Measurements from ENCODE around the gene ZNF710. TPM values are rescaled to one million over a fixed set of nuclear protein-coding genes. Genes with fewer than 3 reads are reported as not detected.
"Not testable (repeated sequence)": the region's sequence is repeated elsewhere in the genome, so short reads cannot be mapped to it uniquely, and the experiment has no call there.

The ZNF710 gene
- total and polyA plus RNA-seq, 7 experiments from 2014 or later, result 0.77 to 28.8 (median 19.1) TPM

GRCh38 chr15:89977836-89978235, 23.3 kb upstream of the ZNF710 start:
- H3K9me3 Mint-ChIP-seq; H3K27ac ChIP-seq (ENCODE audit: low read depth, low read length); H3K27me3 ChIP-seq (ENCODE audit: control insufficient read depth in 2 of 2, insufficient read depth in 2 of 2, low read length in 2 of 2); H3K36me3 Mint-ChIP-seq; H3K4me3 Mint-ChIP-seq; CTCF ChIA-PET; H3K4me1 Mint-ChIP-seq; POLR2A ChIA-PET; intact Hi-C loops (cut with micrococcal nuclease); H3K27ac Mint-ChIP-seq; DNase-seq; ATAC-seq; H3K36me3 ChIP-seq (ENCODE audit: control insufficient read depth in 2 of 3, insufficient read depth in 3 of 3, low read length in 3 of 3); H3K9me3 ChIP-seq (ENCODE audit: control insufficient read depth in 2 of 3, low read length in 3 of 3); H3K4me1 ChIP-seq (ENCODE audit: control insufficient read depth in 2 of 2, insufficient read depth in 2 of 2, low read length in 2 of 2); H3K4me3 ChIP-seq (ENCODE audit: low read length): not testable (repeated sequence)
- peaks cover 0 to 13% (median 0%) of the 10 kb centered on the region in 5 donors for H3K27me3 Mint-ChIP-seq

GRCh38 chr15:89978914-89979313, 22.2 kb upstream of the ZNF710 start:
- Histone ChIP-seq H3K9me3 (ENCODE audit: control insufficient read depth in 2 of 3, low read length in 3 of 3) (no peaks in the 10 kb centered on the region), H3K27ac (ENCODE audit: low read depth, low read length) (no peak overlapping the region), H3K4me3 (ENCODE audit: low read length) (no peak overlapping the region), H3K36me3 (ENCODE audit: control insufficient read depth in 2 of 3, insufficient read depth in 3 of 3, low read length in 3 of 3) (no peaks in the 10 kb centered on the region), H3K4me1 (ENCODE audit: control insufficient read depth in 2 of 2, insufficient read depth in 2 of 2, low read length in 2 of 2) (no peaks in the 10 kb centered on the region), H3K27me3 (ENCODE audit: control insufficient read depth in 2 of 2, insufficient read depth in 2 of 2, low read length in 2 of 2) (no peaks in the 10 kb centered on the region)
- ATAC-seq, result no peak
- ChIA-PET CTCF (no interaction called here), POLR2A (no interaction called here)
- Mint-ChIP-seq H3K27ac (no peak overlapping the region), H3K4me1 (peaks cover 0 to 4% (median 0%) of the 10 kb centered on the region in 7 donors), H3K36me3 (peaks cover 0 to 3% (median 0%) of the 10 kb centered on the region in 5 donors), H3K9me3 (peaks cover 0 to 8% (median under 1%) of the 10 kb centered on the region in 11 donors), H3K4me3 (no peak overlapping the region), H3K27me3 (peaks cover 0 to 23% (median 0%) of the 10 kb centered on the region in 5 donors)
- intact Hi-C loops (cut with micrococcal nuclease), result no loop called here
- DNase-seq, result no peak

- ChIA-PET CTCF (no interaction called here), POLR2A (no interaction called here)
- H3K27ac Mint-ChIP-seq, result no peak overlapping the region
- no peak overlapping the region for H3K4me3 ChIP-seq (ENCODE audit: low read length)
- intact Hi-C loops (cut with micrococcal nuclease), result no loop called here
- H3K9me3 Mint-ChIP-seq, result peaks cover 0 to 27% (median 9%) of the 10 kb centered on the region in 11 donors
- ATAC-seq (no peak), DNase-seq (no peak)
- H3K36me3 Mint-ChIP-seq, result peaks cover 0 to 7% (median 0%) of the 10 kb centered on the region in 5 donors
- H3K4me1 Mint-ChIP-seq, result peaks cover 0 to 6% (median 0%) of the 10 kb centered on the region in 7 donors
- H3K4me1 ChIP-seq (ENCODE audit: control insufficient read depth in 2 of 2, insufficient read depth in 2 of 2, low read length in 2 of 2), result no peaks in the 10 kb centered on the region
- no peak overlapping the region for H3K4me3 Mint-ChIP-seq
- H3K27me3 Mint-ChIP-seq, result peaks cover 0 to 30% (median 0%) of the 10 kb centered on the region in 5 donors
- no peaks in the 10 kb centered on the region for H3K27me3 ChIP-seq (ENCODE audit: control insufficient read depth in 2 of 2, insufficient read depth in 2 of 2, low read length in 2 of 2)
- H3K9me3 ChIP-seq (ENCODE audit: control insufficient read depth in 2 of 3, low read length in 3 of 3), result peaks cover 0 to 11% (median 0%) of the 10 kb centered on the region in 3 experiments
- H3K27ac ChIP-seq (ENCODE audit: low read depth, low read length), result no peak overlapping the region
- no peaks in the 10 kb centered on the region for H3K36me3 ChIP-seq (ENCODE audit: control insufficient read depth in 2 of 3, insufficient read depth in 3 of 3, low read length in 3 of 3)
Measured at GRCh38 chr15:89980896-89981295, 20.2 kb upstream of the ZNF710 start.

- ChIA-PET POLR2A (interaction anchor here (1.0 kb wide), 1 partner anchor 240 kb away, joined by 3 read pairs; no protein-coding TSS in a partner anchor), CTCF (no interaction called here)
- peaks cover 0 to 11% (median 0%) of the 10 kb centered on the region in 3 experiments for H3K9me3 ChIP-seq (ENCODE audit: control insufficient read depth in 2 of 3, low read length in 3 of 3)
- H3K27ac ChIP-seq (ENCODE audit: low read depth, low read length), result no peak overlapping the region
- intact Hi-C loops (cut with micrococcal nuclease), result no loop called here
- no peak overlapping the region for H3K4me3 ChIP-seq (ENCODE audit: low read length)
- Mint-ChIP-seq H3K36me3 (peaks cover 0 to 4% (median 0%) of the 10 kb centered on the region in 5 donors), H3K4me1 (peaks cover 0 to 4% (median 0%) of the 10 kb centered on the region in 7 donors), H3K4me3 (no peak overlapping the region), H3K27me3 (peaks cover 0 to 30% (median 0%) of the 10 kb centered on the region in 5 donors), H3K27ac (no peak overlapping the region), H3K9me3 (peaks cover 0 to 32% (median 9%) of the 10 kb centered on the region in 11 donors)
- H3K27me3 ChIP-seq (ENCODE audit: control insufficient read depth in 2 of 2, insufficient read depth in 2 of 2, low read length in 2 of 2), result no peaks in the 10 kb centered on the region
- no peaks in the 10 kb centered on the region for H3K4me1 ChIP-seq (ENCODE audit: control insufficient read depth in 2 of 2, insufficient read depth in 2 of 2, low read length in 2 of 2)
- ATAC-seq (no peak), DNase-seq (no peak)
- no peaks in the 10 kb centered on the region for H3K36me3 ChIP-seq (ENCODE audit: control insufficient read depth in 2 of 3, insufficient read depth in 3 of 3, low read length in 3 of 3)
Measured at GRCh38 chr15:89982315-89983055, 18.6 kb upstream of the ZNF710 start.

- POLR2A ChIA-PET, result no interaction called here
- intact Hi-C loops (cut with micrococcal nuclease), result no loop called here
- H3K9me3 Mint-ChIP-seq, result peaks cover 0 to 32% (median 9%) of the 10 kb centered on the region in 11 donors
- H3K27ac Mint-ChIP-seq, result peak overlapping the region in 1 of 9 donors; percentile 51
- H3K36me3 Mint-ChIP-seq, result peaks cover 0 to 7% (median 0%) of the 10 kb centered on the region in 5 donors
- no peak overlapping the region for H3K4me3 ChIP-seq (ENCODE audit: low read length)
- no peak for ATAC-seq
- no peak overlapping the region for H3K27ac ChIP-seq (ENCODE audit: low read depth, low read length)
- H3K9me3 ChIP-seq (ENCODE audit: control insufficient read depth in 2 of 3, low read length in 3 of 3), result peaks cover 0 to 11% (median 0%) of the 10 kb centered on the region in 3 experiments
- H3K27me3 ChIP-seq (ENCODE audit: control insufficient read depth in 2 of 2, insufficient read depth in 2 of 2, low read length in 2 of 2), result no peaks in the 10 kb centered on the region
- DNase-seq, result no peak
- H3K4me1 ChIP-seq (ENCODE audit: control insufficient read depth in 2 of 2, insufficient read depth in 2 of 2, low read length in 2 of 2), result no peaks in the 10 kb centered on the region
- no peaks in the 10 kb centered on the region for H3K36me3 ChIP-seq (ENCODE audit: control insufficient read depth in 2 of 3, insufficient read depth in 3 of 3, low read length in 3 of 3)
- H3K4me3 Mint-ChIP-seq, result no peak overlapping the region
- peaks cover 0 to 30% (median 0%) of the 10 kb centered on the region in 5 donors for H3K27me3 Mint-ChIP-seq
- CTCF ChIA-PET, result interaction anchor here (1.2 kb wide), 1 partner anchor 244 kb away, joined by 3 read pairs; no protein-coding TSS in a partner anchor
- H3K4me1 Mint-ChIP-seq, result peaks cover 0 to 4% (median 0%) of the 10 kb centered on the region in 7 donors
Measured at GRCh38 chr15:89984001-89984400, 17.1 kb upstream of the ZNF710 start.

GRCh38 chr15:89984421-89985010, 16.6 kb upstream of the ZNF710 start:
- H3K27ac Mint-ChIP-seq, result peak overlapping the region in 1 of 9 donors; percentile 51
- H3K27ac ChIP-seq (ENCODE audit: low read depth, low read length), result no peak overlapping the region
- H3K36me3 Mint-ChIP-seq, result peaks cover 0 to 7% (median 0%) of the 10 kb centered on the region in 5 donors
- no peaks in the 10 kb centered on the region for H3K27me3 ChIP-seq (ENCODE audit: control insufficient read depth in 2 of 2, insufficient read depth in 2 of 2, low read length in 2 of 2)
- H3K4me3 ChIP-seq (ENCODE audit: low read length), result no peak overlapping the region
- CTCF ChIA-PET, result no interaction called here
- H3K9me3 Mint-ChIP-seq, result peaks cover 0 to 32% (median 9%) of the 10 kb centered on the region in 11 donors
- ATAC-seq (no peak), DNase-seq (no peak)
- POLR2A ChIA-PET, result interaction anchor here (0.6 kb wide), 1 partner anchor 91 kb away, joined by 3 read pairs; no protein-coding TSS in a partner anchor
- intact Hi-C loops (cut with micrococcal nuclease), result no loop called here
- no peaks in the 10 kb centered on the region for H3K36me3 ChIP-seq (ENCODE audit: control insufficient read depth in 2 of 3, insufficient read depth in 3 of 3, low read length in 3 of 3)
- no peak overlapping the region for H3K4me3 Mint-ChIP-seq
- no peaks in the 10 kb centered on the region for H3K4me1 ChIP-seq (ENCODE audit: control insufficient read depth in 2 of 2, insufficient read depth in 2 of 2, low read length in 2 of 2)
- H3K9me3 ChIP-seq (ENCODE audit: control insufficient read depth in 2 of 3, low read length in 3 of 3), result peaks cover 0 to 11% (median 0%) of the 10 kb centered on the region in 3 experiments
- peaks cover 0 to 30% (median 0%) of the 10 kb centered on the region in 5 donors for H3K27me3 Mint-ChIP-seq
- peaks cover 0 to 4% (median 0%) of the 10 kb centered on the region in 7 donors for H3K4me1 Mint-ChIP-seq

Data from naive thymus-derived CD4-positive, alpha-beta T cell (primary cell).